HT-29 (cell line): ENCODE measurements around the gene SNX15. TPM values are rescaled to one million over a fixed set of nuclear protein-coding genes. Genes with fewer than 3 reads are reported as not detected.
"Not testable (repeated sequence)": the region's sequence is repeated elsewhere in the genome, so short reads cannot be mapped to it uniquely, and the experiment has no call there.

ENCODE experiments used
- DNase-seq: peaks from one replicate; pipeline ENCODE4 v3.0.0-alpha.2; 2015; ENCODE audit warnings: low spot score
- total RNA-seq: library from RNA; depleted of rRNA; stranded (reverse); fragments of >200 nt; shearing (Covaris generic); gene quantifications from 2 replicates; pipeline ENCODE4 v1.2.3, GENCODE V29; 2014

SNX15 gene
- total RNA-seq, 1 experiment from 2014 or later: 36.1 TPM

GRCh38 chr11:65014726-65015227 lies 12.5 kb upstream of the SNX15 start:
- no peak for DNase-seq

- no peak for DNase-seq
Observed at GRCh38 chr11:65016705-65017104, 10.5 kb upstream of the SNX15 start.

GRCh38 chr11:65017937-65018336 lies 9.3 kb upstream of the SNX15 start:
- no peak for DNase-seq

- no peak for DNase-seq
Observed at GRCh38 chr11:65019824-65020223, 7.4 kb upstream of the SNX15 start.

- no peak for DNase-seq
Observed at GRCh38 chr11:65021003-65021402, 6.2 kb upstream of the SNX15 start.

GRCh38 chr11:65021509-65021908 lies 5.7 kb upstream of the SNX15 start:
- no peak for DNase-seq

GRCh38 chr11:65023502-65023901 lies 3.7 kb upstream of the SNX15 start:
- DNase-seq: not testable (repeated sequence)

GRCh38 chr11:65026810-65027209 lies 429 bp upstream of the SNX15 start:
- no peak for DNase-seq

- DNase-seq: no peak
Observed at GRCh38 chr11:65032216-65032615, 5.0 kb downstream of the SNX15 start.

- DNase-seq: no peak
Observed at GRCh38 chr11:65034423-65034822, 7.2 kb downstream of the SNX15 start.

- DNase-seq: no peak
Observed at GRCh38 chr11:65035579-65035978, 8.3 kb downstream of the SNX15 start.

- peak; percentile 22 for DNase-seq
Observed at GRCh38 chr11:65036931-65037330, 9.7 kb downstream of the SNX15 start.

- DNase-seq: no peak
Observed at GRCh38 chr11:65040520-65040846, 13.2 kb downstream of the SNX15 start.

- peak; percentile 100 for DNase-seq
Observed at GRCh38 chr11:65040847-65041622, 13.8 kb downstream of the SNX15 start, which contains the start of gene SAC3D1. SAC3D1 (plus strand) TSS chr11:65041210; CDS start chr11:65041293, 83 bp downstream.

- DNase-seq: no peak
Observed at GRCh38 chr11:65042891-65043290, 15.7 kb downstream of the SNX15 start.

GRCh38 chr11:65043881-65044501 lies 16.8 kb downstream of the SNX15 start:
- no peak for DNase-seq

GRCh38 chr11:65045061-65045460 lies 17.8 kb downstream of the SNX15 start:
- no peak for DNase-seq

GRCh38 chr11:65045728-65046127 lies 18.5 kb downstream of the SNX15 start:
- DNase-seq: no peak

- no peak for DNase-seq
Observed at GRCh38 chr11:65047581-65048422, 20.6 kb downstream of the SNX15 start.

- no peak for DNase-seq
Observed at GRCh38 chr11:65051398-65051858, 24.2 kb downstream of the SNX15 start.

- DNase-seq: no peak
Observed at GRCh38 chr11:65053827-65054508, 26.7 kb downstream of the SNX15 start.
